MV-4-11 (cell line): ENCODE data around the gene ZNF774.
"Not testable (repeated sequence)": the region's sequence is repeated elsewhere in the genome, so short reads cannot be mapped to it uniquely, and the experiment has no call there.

Experiments used
- DNase-seq: peaks from one replicate; lab custom pipeline; 2025; lab: John Stamatoyannopoulos, UW

The ZNF774 gene

DNA sequence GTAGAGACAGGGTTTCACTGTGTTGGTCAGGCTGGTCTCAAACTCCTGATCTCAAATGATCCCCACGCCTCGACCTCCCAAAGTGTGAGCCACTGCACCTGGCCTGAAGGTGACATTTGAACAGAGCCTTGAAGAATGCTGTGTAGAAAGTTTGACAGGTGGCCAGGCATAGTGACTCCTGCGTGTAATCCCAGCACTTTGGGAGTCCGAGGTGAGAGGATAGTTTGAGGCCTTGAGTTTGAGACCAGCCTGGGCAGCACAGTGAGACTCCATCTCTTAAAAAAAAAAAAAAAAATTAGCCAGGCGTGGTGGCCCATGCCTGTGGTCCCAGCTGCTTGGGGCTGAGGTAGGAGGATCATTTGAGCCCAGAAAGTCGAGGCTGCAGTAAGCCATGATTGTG is 37.4 kb downstream of the ZNF774 start:
- no peak for DNase-seq

DNA sequence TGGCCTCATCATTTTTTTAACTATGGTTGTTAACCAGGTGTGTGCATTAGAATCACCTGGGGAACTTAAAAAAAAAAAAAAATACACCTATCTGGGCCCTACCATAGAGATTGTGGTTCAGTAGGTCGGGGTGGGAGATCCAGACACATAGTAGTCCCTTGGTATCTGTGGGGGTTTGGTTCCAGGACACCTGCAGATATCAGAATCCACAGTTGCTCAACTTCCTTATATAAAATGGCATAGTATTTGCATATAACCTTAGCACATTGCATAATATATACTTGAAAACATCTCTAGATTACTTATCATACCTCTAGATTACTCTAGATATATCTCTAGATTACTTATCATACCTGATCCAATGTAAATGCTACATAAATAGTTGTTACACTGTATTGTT is 41.0 kb downstream of the ZNF774 start:
- no peak for DNase-seq

DNA sequence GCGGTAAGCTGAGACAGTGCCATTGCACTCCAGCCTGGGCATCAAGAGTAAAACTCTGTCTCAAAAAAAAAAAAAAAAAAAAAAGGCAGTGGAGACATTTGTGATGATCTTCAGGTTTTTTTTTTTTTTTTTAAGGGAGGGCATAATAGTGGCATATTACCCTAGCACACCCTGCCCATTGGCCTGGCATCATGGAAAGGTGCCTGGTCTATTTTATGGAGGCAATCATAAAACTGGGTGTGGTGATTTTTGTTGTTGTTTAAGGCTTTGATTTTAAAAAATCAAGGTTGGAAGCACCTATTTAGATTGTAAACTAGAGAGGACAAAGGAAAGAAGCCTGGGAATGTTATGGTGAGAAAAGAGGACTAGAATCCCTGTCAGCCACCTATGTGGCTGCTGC is 42.0 kb downstream of the ZNF774 start:
- no peak for DNase-seq

DNA sequence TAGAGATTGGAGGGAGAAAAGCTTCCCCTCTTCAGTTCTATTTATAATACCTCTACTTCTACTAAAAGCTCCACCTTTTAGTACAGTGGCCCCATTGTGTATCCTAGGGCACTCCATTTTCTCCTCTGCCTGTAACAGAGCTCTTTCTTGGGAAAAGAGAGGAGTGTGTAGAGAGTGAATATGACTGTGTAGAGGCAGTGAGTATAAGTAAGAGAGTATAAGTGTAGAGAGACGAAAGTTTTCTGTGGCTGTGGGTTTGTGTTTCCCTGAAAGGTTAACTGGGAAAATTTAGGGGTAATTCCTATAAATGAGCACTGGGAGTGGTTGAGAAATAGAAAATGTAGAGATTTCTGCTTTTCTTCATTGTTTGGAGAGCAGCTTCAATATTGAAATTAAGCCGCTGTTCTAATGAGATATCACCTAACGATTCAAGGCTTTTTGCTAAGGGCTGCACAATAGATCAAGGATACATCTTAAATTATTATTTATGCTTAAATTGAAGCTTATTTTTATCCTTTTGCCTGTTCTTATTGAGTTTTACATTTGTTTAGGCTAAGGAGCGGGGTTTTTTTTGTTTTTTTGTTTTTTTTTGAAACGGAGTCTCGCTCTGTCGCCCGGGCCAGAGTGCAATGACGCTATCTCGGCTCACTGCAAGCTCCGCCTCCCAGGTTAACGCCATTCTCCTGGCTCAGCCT is 42.8 kb downstream of the ZNF774 start:
- no peak for DNase-seq

DNA sequence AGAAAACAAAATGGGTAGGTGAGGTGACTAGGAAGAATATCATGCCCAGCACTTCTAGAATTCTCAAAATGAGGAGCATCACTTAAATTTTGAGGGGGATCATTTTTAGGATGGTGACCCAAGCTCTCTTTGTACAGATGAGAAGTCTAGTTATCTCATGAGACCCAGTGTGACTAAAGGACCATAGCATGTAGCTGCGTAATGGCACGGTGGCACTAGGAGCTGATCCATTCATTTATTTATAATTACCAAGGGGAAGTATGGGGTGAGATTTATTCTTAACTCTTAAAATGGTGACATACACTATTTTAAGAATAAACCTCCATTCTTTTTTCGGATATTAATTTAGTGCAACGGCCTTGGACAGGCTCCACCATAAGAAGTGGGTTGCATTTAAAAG is 44.2 kb downstream of the ZNF774 start:
- no peak for DNase-seq

DNA sequence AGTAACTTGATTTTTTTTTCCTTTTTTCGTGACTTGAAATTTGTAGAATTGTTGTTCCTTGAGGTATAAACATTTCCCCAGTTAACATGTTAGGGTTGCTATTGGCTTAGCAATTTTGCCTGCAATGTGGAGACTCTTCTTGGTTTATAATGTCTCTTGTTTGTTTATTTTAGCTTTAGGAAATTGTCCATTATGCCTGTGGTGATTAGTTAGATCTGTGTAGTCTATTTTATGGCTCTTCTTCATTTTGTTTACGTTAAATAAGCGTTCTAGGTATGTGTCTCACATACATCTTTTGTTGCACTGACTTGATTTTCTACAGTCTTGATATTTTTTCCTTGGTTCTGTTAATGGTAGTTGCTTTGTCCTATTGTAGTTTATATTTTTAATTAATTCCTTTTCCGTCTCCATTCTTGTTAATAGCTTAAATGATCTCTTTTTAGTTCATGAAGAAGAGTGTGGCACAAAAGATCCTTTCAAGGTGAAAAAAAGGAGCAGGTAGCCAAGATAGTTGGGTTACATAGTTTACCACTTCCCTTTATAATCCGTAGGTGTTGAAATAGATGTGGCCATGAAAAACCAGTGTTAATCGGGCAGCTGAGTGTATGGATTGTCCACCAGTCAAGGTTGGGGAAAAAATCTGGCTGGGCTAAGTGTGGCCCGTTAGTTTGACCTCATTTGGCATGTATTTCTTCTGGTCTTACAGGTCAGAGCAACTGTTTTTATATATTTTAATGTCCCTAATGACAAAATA is 48.1 kb downstream of the ZNF774 start:
- DNase-seq = peak; percentile 44

DNA sequence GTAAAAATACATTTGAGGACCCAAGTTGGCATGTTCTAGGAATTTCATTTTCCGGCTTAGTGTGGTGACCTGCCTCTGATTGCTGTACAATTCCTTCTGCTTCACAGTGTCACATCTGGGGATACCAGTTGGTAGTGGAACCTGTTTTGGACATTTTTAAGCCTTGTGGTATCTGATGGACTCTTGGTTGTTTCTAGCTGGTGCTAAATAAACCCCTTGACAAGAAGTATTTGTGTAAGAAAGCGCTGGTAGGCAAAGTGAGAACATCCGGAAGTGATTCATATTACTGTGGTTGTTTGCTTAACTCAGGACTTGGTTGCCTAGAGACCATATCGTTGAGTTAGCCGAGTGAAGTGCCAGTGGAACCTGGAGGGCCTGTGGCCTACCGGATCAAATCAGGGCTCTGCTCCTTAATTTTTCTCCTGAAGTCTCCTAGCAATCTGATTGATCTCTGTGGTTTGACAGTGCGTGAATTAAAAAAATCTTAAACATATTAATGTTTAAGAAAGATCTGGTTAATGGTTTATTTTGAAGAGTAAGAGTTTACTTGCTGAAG is 48.8 kb downstream of the ZNF774 start:
- peak; percentile 98 for DNase-seq

DNA sequence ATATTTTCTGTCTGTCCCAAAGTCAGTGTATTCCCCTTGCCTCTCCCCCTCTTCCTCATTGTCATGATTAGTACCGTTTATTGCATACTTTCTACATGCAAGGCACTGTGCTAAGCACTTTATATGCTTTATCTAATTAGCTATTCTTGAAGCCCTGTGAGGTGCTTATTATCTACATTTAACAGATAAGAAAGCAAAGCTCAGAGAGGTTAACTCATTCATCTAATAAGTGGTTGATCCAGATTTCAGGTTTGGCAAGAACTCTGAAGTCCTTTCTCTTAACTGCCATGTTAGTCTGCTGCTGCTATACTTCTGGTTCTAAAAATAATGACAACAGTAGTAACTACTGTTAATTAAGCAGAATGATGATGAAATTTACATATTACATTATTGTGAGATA is 49.4 kb downstream of the ZNF774 start:
- no peak for DNase-seq

DNA sequence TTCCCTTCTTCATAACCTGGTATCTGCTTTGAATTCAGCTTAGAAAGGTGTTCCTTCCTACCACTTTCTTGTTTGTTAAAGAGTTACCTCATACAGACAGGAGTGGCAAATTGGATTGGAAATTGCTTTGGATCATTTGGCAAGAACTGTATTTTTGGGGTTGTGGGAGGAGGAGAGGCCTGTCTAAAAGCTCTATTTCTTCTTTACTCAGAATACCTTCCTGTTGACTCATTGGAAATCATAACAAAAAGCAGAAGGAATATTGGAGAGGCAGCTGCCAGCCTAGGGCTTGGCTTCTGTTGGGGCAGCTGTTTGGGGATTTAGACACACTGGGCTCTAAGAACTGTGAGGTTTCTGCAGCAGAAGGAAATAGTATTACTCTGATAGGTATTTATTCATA is 50.1 kb downstream of the ZNF774 start:
- peak; percentile 95 for DNase-seq

DNA sequence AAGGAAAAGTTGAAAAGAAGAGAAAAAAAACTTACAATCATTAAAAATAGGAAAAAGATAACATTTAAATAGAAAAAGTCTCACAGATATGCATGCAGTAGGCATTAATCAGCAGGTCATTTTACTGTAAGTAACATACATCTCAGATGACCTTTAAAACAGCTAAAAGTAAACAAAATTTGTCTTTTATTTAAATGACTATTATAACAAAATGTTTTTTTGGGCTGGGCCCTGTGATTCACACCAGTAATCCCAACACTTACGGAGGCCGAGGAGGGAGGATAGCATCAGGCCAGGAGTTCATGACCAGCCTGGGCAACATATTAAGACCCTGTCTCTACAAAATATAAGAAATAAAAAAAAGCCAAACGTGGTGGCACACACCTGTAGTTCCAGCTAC is 50.7 kb downstream of the ZNF774 start:
- DNase-seq = no peak

DNA sequence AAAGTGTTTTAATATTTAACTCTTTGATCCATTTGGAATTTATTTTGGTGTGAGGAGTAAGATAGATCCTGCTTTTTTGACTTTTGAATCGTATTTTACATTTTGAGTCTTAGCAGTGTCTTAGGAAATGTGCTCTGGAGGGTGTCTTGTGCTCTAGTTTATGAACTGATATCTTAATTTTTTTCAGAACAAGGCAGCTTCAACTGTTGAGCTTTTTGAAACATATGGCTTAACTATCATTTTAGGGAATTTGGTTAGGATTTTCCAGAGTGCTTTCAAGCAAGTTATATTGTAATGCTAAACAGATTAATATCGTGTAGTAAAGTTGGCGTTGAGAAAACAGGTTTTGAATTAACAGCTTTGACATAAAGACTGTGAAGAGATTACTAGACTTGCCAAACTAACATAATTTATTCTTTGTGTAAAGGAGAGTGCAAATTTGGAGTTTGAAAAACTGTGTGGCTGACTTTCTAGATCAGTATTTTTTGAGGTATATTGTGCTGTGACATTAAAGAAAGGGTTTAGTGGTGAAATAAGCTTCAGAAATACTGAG is 53.0 kb downstream of the ZNF774 start:
- DNase-seq = no peak

DNA sequence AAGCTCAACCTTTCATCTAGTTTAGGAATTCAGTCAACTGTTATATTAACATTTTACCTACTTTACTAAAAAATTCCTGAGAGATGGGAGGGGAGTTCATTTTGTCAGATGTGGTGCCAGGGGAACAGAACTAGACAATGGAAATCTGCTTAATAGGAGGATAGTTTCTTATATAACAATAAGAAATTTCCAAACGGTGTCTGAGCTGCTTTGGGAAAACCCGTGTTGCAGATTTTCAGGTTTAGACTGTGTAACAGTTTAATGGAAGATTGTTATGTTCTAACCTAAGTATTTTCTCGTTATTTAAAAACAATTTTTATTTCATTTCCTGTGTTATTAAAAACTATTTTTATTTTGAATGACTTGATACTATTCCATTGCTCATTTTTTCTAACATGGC is 55.3 kb downstream of the ZNF774 start:
- no peak for DNase-seq

DNA sequence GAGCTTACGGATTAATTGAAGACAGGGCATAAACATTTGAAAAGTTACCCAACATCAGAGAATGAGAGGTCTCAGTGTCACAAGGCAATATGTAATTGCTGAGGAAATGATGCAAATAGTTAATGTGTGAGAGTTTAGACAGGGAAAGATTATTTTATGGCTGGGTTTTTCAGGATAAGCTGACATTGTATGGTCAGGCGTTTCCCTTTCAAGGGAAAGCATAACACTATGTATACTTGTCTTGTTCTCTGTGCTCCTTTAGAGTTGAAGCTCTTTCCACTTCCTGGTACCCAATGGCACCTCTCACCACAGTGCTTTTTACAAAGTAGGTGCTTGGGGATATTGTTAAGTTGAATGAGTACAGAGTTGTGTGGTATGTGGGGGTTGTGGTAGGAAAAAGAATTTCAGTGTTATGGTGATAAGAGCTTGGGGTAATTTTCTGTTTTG is 55.8 kb downstream of the ZNF774 start:
- no peak for DNase-seq

DNA sequence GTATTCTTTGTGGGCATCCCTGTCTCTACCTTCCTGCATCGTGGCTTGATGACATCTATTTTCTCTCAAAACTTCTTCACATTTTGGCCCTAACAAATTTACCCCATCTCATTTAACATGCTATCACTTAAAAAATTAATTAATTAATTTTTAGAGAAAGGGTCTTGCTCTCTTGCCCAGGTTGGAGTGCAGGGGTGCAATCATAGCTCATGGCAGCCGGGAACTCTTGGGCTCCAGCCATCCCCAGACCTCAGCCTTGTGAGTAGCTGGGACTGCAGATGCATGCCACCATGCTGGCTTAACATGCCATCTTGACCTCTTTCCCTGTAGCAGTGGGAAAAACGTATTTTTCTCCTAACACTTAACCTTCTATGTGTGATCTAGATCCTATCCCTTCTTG is 56.6 kb downstream of the ZNF774 start:
- DNase-seq = no peak

DNA sequence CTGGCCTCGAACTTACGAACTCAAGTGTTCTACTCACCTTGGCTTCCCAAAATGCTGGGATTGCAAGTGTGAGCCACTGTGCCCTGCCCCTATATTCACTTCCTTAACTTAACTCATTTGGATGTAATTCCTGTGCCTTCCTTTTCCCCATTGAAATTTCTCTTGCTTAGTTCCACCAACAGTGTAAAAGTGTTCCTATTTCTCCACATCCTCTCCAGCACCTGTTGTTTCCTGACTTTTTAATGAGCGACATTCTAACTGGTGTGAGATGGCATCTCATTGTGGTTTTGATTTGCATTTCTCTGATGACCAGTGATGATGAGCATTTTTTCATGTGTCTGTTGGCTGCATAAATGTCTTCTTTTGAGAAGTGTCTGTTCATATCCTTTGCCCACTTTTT is 57.5 kb downstream of the ZNF774 start:
- DNase-seq = not testable (repeated sequence)

DNA sequence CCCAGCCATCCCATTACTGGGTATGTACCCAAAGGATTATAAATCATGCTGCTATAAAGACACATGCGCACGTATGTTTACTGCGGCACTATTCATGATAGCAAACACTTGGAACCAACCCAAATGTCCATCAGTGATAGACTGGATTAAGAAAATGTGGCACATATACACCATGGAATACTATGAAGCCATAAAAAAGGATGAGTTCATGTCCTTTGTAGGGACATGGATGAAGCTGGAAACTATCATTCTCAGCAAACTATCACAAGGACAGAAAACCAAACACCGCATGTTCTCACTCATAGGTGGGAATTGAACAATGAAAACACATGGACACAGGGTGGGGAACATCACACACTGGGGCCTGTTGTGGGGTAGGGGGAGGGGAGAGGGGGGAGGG is 58.2 kb downstream of the ZNF774 start:
- DNase-seq = not testable (repeated sequence)

DNA sequence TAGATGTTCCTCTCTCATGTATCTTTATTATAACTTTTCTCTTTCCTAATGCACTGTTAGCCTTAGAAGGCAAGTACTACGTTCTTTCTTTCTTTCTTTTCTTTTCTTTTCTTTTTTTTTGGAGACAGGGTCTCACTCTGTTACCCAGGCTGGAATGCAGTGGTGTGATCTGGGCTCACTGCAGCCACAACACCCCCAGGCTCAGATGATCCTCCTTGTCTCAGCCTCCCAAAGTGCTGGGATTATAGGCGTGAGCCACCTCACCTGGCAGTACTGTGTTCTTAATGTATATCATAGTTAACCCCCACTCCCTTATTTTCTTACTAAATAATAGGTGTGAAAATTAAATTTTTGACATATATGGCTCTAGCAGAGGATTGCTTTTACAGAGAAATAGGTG is 59.1 kb downstream of the ZNF774 start:
- DNase-seq = no peak
